GM23248 (cell line): ENCODE results near the gene GAS7. TPM values are rescaled to one million over a fixed set of nuclear protein-coding genes. Genes with fewer than 3 reads are reported as not detected.
A peak's percentile ranks its signal among the peaks of the same experiment; 100 is the strongest.

Experiments
- DNase-seq: peaks from one replicate; pipeline ENCODE4 v3.0.0-alpha.2; 2015
- H2AFZ ChIP-seq: fragments of 200-600 bp; sonication (generic); 2 replicates; pipeline ENCODE4 v1.6.1; 2016; ENCODE audit warnings: antibody characterized with exemption
- H3F3A ChIP-seq: fragments of 200-600 bp; sonication (generic); 2 replicates; pipeline ENCODE4 v1.6.1; 2016; ENCODE audit warnings: mild to moderate bottlenecking, antibody characterized with exemption, mixed run types; ENCODE audit not compliant: insufficient read depth
- H3K27ac ChIP-seq: fragments of 200-600 bp; sonication (generic); 2 replicates; pipeline ENCODE4 v1.5.1; 2016; ENCODE audit warnings: mild to moderate bottlenecking
- H3K27me3 ChIP-seq: fragments of 200-600 bp; sonication (generic); replicated peaks from 2 replicates; pipeline ENCODE4 v1.6.1; 2016; ENCODE audit warnings: mild to moderate bottlenecking; ENCODE audit not compliant: insufficient read depth
- H3K36me3 ChIP-seq: fragments of 200-600 bp; sonication (generic); 2 replicates; pipeline ENCODE4 v1.6.1; 2016; ENCODE audit warnings: low read depth, mild to moderate bottlenecking
- H3K4me1 ChIP-seq: fragments of 200-600 bp; sonication (generic); 2 replicates; pipeline ENCODE4 v1.6.1; 2016; ENCODE audit warnings: mild to moderate bottlenecking; ENCODE audit not compliant: insufficient read depth
- H3K4me2 ChIP-seq: fragments of 200-600 bp; sonication (generic); one replicate; pipeline ENCODE4 v1.6.1; 2016; ENCODE audit warnings: mild to moderate bottlenecking; ENCODE audit not compliant: unreplicated experiment
- H3K4me3 ChIP-seq: fragments of 200-600 bp; sonication (generic); 2 replicates; pipeline ENCODE4 v1.5.1; 2016; ENCODE audit warnings: mild to moderate bottlenecking
- H3K79me2 ChIP-seq: fragments of 200-600 bp; sonication (generic); 2 replicates; pipeline ENCODE4 v1.6.1; 2016; ENCODE audit warnings: mild to moderate bottlenecking; ENCODE audit not compliant: insufficient read depth
- H3K9ac ChIP-seq: fragments of 200-600 bp; sonication (generic); 2 replicates; pipeline ENCODE4 v1.6.1; 2016; ENCODE audit warnings: mild to moderate bottlenecking
- H3K9me2 ChIP-seq: fragments of 200-600 bp; sonication (generic); 2 replicates; pipeline ENCODE4 v1.6.1; 2016; ENCODE audit warnings: mixed run types, mild to moderate bottlenecking, moderate library complexity; ENCODE audit not compliant: insufficient read depth
- H3K9me3 ChIP-seq: fragments of 200-600 bp; sonication (generic); one replicate; pipeline ENCODE4 v1.6.1; 2017; ENCODE audit warnings: low read depth
- H4K20me1 ChIP-seq: fragments of 200-600 bp; sonication (generic); 2 replicates; pipeline ENCODE4 v1.6.0; 2016; ENCODE audit not compliant: insufficient read depth
- EZH2 ChIP-seq: fragments of 200-600 bp; sonication (generic); IDR thresholded peaks from 2 replicates; pipeline ENCODE4 v1.6.1; 2018; ENCODE audit warnings: antibody characterized with exemption, mild to moderate bottlenecking; ENCODE audit not compliant: insufficient read depth, poor library complexity, severe bottlenecking
- EZH2phosphoT487 ChIP-seq: fragments of 200-600 bp; sonication (generic); IDR thresholded peaks from 2 replicates; pipeline ENCODE4 v1.6.1; 2018; ENCODE audit warnings: antibody characterized with exemption, moderate library complexity, mild to moderate bottlenecking, low read depth; ENCODE audit not compliant: insufficient read depth
- WGBS, 2 experiments: methylation state at CpG; one replicate each; pipeline ENCODE4 v1.1.6; 2015 to 2017; ENCODE audit warnings: low lambda C conversion rate in 2 of 2, low coverage in 1 of 2; ENCODE audit errors: missing lambda C conversion rate in 2 of 2; 5-methylcytosine and 5-hydroxymethylcytosine counted together
- in situ Hi-C: fragments of 300-500 bp; cut with MboI; formaldehyde crosslinking; loops from 2 replicates; pipeline ENCODE4 v1.15.0; 2020
- polyA plus RNA-seq: library from polyadenylated mRNA; unstranded; fragments of >200 nt; fragmentation: Nextera tagmentation; extraction: Ambion mirVana; gene quantifications from 2 replicates; pipeline ENCODE4 v1.2.1, GENCODE V29; 2016
- total RNA-seq: library from RNA; depleted of rRNA; stranded (reverse); fragments of >200 nt; shearing (Covaris generic); gene quantifications from 2 replicates; pipeline ENCODE4 v1.2.3, GENCODE V29; 2014

The GAS7 gene
- total and polyA plus RNA-seq, 2 experiments from 2014 or later: 6.7 to 13.4 TPM

- Histone ChIP-seq H2AFZ (no peak overlapping the region), H3K27ac (no peak overlapping the region), H3K4me1 (peaks cover 24% of the 10 kb centered on the region), H3K9ac (no peak overlapping the region), H3F3A (peaks cover 11% of the 10 kb centered on the region), H3K4me3 (no peak overlapping the region), H3K79me2 (peaks cover 43% of the 10 kb centered on the region), H3K4me2 (no peak overlapping the region), H3K27me3 (no peaks in the 10 kb centered on the region), H4K20me1 (no peaks in the 10 kb centered on the region), H3K9me3 (no peaks in the 10 kb centered on the region), H3K9me2 (no peaks in the 10 kb centered on the region), H3K36me3 (no peaks in the 10 kb centered on the region)
- TF ChIP-seq EZH2phosphoT487 (no peak), EZH2 (no peak)
- 78 to 83% methylated on average over 4 of the region's 4 CpGs for WGBS, 2 experiments
- in situ Hi-C loops: no loop called here
- DNase-seq: no peak
These were observed 89.3 kb downstream of the GAS7 start for GRCh38 chr17:10109146-10109545.

- Histone ChIP-seq H4K20me1 (no peaks in the 10 kb centered on the region), H2AFZ (no peak overlapping the region), H3K27ac (no peak overlapping the region), H3K79me2 (peaks cover 36% of the 10 kb centered on the region), H3K36me3 (no peaks in the 10 kb centered on the region), H3K4me1 (peaks cover 12% of the 10 kb centered on the region), H3K9me3 (no peaks in the 10 kb centered on the region), H3K27me3 (no peaks in the 10 kb centered on the region), H3K4me3 (no peak overlapping the region), H3K9ac (no peak overlapping the region), H3K9me2 (no peaks in the 10 kb centered on the region), H3K4me2 (no peak overlapping the region), H3F3A (no peaks in the 10 kb centered on the region)
- in situ Hi-C loops: no loop called here
- no peak for DNase-seq
- 84 to 91% methylated on average over 11 of the region's 11 CpGs for WGBS, 2 experiments
- TF ChIP-seq EZH2phosphoT487 (no peak), EZH2 (no peak)
These were observed 90.9 kb downstream of the GAS7 start for GRCh38 chr17:10107316-10108165.

- TF ChIP-seq EZH2phosphoT487: no peak
- TF ChIP-seq EZH2: no peak
- 95 to 96% methylated on average over 9 of the region's 9 CpGs for WGBS, 2 experiments
- Histone ChIP-seq H3K4me3 (no peak overlapping the region), H4K20me1 (no peaks in the 10 kb centered on the region), H3K79me2 (peaks cover 26% of the 10 kb centered on the region; the same call in 1 of the 2 replicates), H3K36me3 (no peaks in the 10 kb centered on the region), H3F3A (no peaks in the 10 kb centered on the region), H3K9ac (no peak overlapping the region), H3K4me2 (peak overlapping the region; percentile 47), H3K9me3 (no peaks in the 10 kb centered on the region), H3K9me2 (no peaks in the 10 kb centered on the region), H3K4me1 (peaks cover 12% of the 10 kb centered on the region), H2AFZ (peak overlapping the region; percentile 25), H3K27ac (peak overlapping the region; percentile 44), H3K27me3 (no peaks in the 10 kb centered on the region)
- in situ Hi-C loops: no loop called here
- no peak for DNase-seq
These were observed 92.3 kb downstream of the GAS7 start for GRCh38 chr17:10106067-10106466.

- 11% methylated on average over 10 of the region's 10 CpGs for WGBS, 2 experiments
- Histone ChIP-seq H3K9me2 (no peaks in the 10 kb centered on the region), H3K4me3 (no peak overlapping the region), H3K27ac (peak overlapping the region; percentile 44), H3K9ac (0 out of 2 replicates have a peak overlapping the region, but pooled peaks have one; percentile 4), H3K36me3 (no peaks in the 10 kb centered on the region), H3K9me3 (no peaks in the 10 kb centered on the region), H3K4me1 (peaks cover 12% of the 10 kb centered on the region), H2AFZ (peak overlapping the region; percentile 25), H3K79me2 (peaks cover 23% of the 10 kb centered on the region; the same call in 1 of the 2 replicates), H3K4me2 (peak overlapping the region; percentile 47), H3K27me3 (no peaks in the 10 kb centered on the region), H3F3A (peaks cover 2% of the 10 kb centered on the region; the same call in 1 of the 2 replicates), H4K20me1 (no peaks in the 10 kb centered on the region)
- DNase-seq: peak; percentile 93
- TF ChIP-seq EZH2: no peak
- no peak for TF ChIP-seq EZH2phosphoT487
- in situ Hi-C loops: no loop called here
These were observed 92.8 kb downstream of the GAS7 start for GRCh38 chr17:10105513-10106001.
